Measurements from ENCODE around the gene LRRC10B. TPM values are rescaled to one million over a fixed set of nuclear protein-coding genes. Genes with fewer than 3 reads are reported as not detected.

LRRC10B gene
- total and polyA plus RNA-seq, 2 of the 8 experiments (the other 6 are each of a cell fraction or from before 2014, with no cell fraction given): 0.47 to 0.71 TPM

DNA sequence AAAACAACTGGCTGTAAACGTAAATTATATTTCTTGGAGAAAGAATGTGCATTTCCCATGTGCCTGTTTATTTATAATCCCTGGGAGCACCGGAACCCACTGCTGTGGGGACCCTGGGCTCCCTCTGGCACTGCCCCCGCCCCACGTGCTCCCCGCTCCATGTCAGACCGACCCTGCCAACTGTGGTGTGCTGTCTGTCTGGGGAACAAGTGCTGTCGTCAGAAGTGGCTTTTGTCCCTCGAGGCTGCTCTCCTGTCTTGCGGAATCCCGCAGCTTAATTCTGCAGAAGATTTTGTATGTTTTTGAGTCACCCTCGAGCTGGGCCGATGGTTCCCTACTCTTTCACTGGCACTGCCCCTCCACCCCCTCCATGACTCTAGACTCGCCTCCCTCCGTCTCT lies 2.4 kb downstream of the LRRC10B start:
- no peaks in the 10 kb centered on the region for H3K79me2 ChIP-seq (ENCODE audit: control insufficient read depth in 1 of 2, insufficient read depth in 2 of 2, low read length in 2 of 2)
- H3K4me1 ChIP-seq (replicated peaks in 1 of 4; ENCODE audit: control insufficient read depth in 3 of 4, insufficient read depth in 4 of 4, low read length in 3 of 4): peaks cover 4 to 45% (median 36%) of the 10 kb centered on the region in 4 experiments
- no peak overlapping the region for H4K91ac ChIP-seq (replicated peaks; ENCODE audit: insufficient read length, low read length)
- no peak overlapping the region for H2BK20ac ChIP-seq (ENCODE audit: low read length)
- H2BK120ac ChIP-seq (replicated peaks; ENCODE audit: low read depth, low read length): no peak overlapping the region
- H3K27me3 ChIP-seq (replicated peaks in 1 of 4; ENCODE audit: control insufficient read depth in 3 of 4, extremely low read depth in 1 of 4, insufficient read depth in 3 of 4, low read length in 3 of 4): peaks cover 13 to 39% (median 35%) of the 10 kb centered on the region in 4 experiments
- no peak overlapping the region for H3K18ac ChIP-seq (ENCODE audit: extremely low read depth, low read length)
- 86% methylated on average over 14 of the region's 14 CpGs; no CpG with 5 or more reads in 1 of the 2 experiments for WGBS, 2 experiments (ENCODE audit: extremely low coverage in 1 of 2, insufficient coverage in 1 of 2, insufficient read length in 1 of 2, insufficient replicate concordance in 2 of 2, low coverage in 1 of 2, low lambda C conversion rate in 2 of 2, missing lambda C conversion rate in 1 of 2)
- no peak overlapping the region for H2BK5ac ChIP-seq (ENCODE audit: low read depth, low read length)
- no peak overlapping the region for H3K9ac ChIP-seq (replicated peaks in 1 of 4; ENCODE audit: extremely low read depth in 1 of 4, low read depth in 3 of 4, low read length in 3 of 4)
- FAIRE-seq (no peak), DNase-seq (ENCODE audit: low read depth in 1 of 2, low spot score in 2 of 2) (no peak)
- H3K56ac ChIP-seq (replicated peaks; ENCODE audit: insufficient read length, low read depth, low read length): no peak overlapping the region
- H3K79me1 ChIP-seq (ENCODE audit: low read depth, low read length): no peaks in the 10 kb centered on the region
- no peak overlapping the region for H3K23ac ChIP-seq (ENCODE audit: insufficient read length)
- H3K27ac ChIP-seq (ENCODE audit: low read depth, low read length): no peak overlapping the region
- H2AK5ac ChIP-seq (ENCODE audit: low read depth, low read length): no peak overlapping the region
- H2AFZ ChIP-seq (ENCODE audit: low read length): no peak overlapping the region
- H3K4ac ChIP-seq (replicated peaks; ENCODE audit: insufficient read length, low read depth, low read length): no peak overlapping the region
- H3K4me3 ChIP-seq (ENCODE audit: extremely low read depth in 1 of 4, insufficient read depth in 2 of 4, low read depth in 3 of 4, low read length in 4 of 4): no peak overlapping the region
- no peak overlapping the region for H3K4me2 ChIP-seq (ENCODE audit: insufficient read depth in 1 of 2, low read depth in 2 of 2, low read length in 2 of 2)
- CTCF ChIA-PET (ENCODE audit: partially characterized antibody): interaction anchor here (0.7 to 40.4 kb wide), 10 partner anchors 9 to 227 kb away, joined by 3 to 2106 read pairs (median 6); a partner anchor contains a TSS
- no peaks in the 10 kb centered on the region for H3K36me3 ChIP-seq (ENCODE audit: control insufficient read depth in 2 of 4, insufficient read depth in 4 of 4, low read length in 3 of 4)
- no peak overlapping the region for H2BK15ac ChIP-seq (ENCODE audit: low read length)
- H3K9me3 ChIP-seq (ENCODE audit: insufficient read depth in 2 of 2, low read depth in 1 of 2, low read length in 1 of 2): no peaks in the 10 kb centered on the region
- no peak overlapping the region for H4K8ac ChIP-seq (ENCODE audit: extremely low read depth, insufficient read depth, low read length)
- H2BK12ac ChIP-seq (ENCODE audit: low read depth, low read length): no peak overlapping the region
- no peak overlapping the region for H3K14ac ChIP-seq (ENCODE audit: insufficient read length)
- peaks cover 0 to 1% of the 10 kb centered on the region in 2 experiments for H4K20me1 ChIP-seq (replicated peaks in 1 of 2; ENCODE audit: control insufficient read depth in 1 of 2, insufficient read depth in 2 of 2, low read length in 2 of 2)
- H4K5ac ChIP-seq (ENCODE audit: insufficient read length, low read depth, low read length): no peak overlapping the region
- peaks cover 10% of the 10 kb centered on the region; the same call in 1 of the 2 replicates for H3K23me2 ChIP-seq (ENCODE audit: low read depth, low read length)
- POLR2A ChIA-PET (ENCODE audit: partially characterized antibody): interaction anchor here (0.8 to 2.4 kb wide), 2 partner anchors 10 to 29 kb away, joined by 3 to 7 read pairs; no protein-coding TSS in a partner anchor
- TF ChIP-seq CREB1 (IDR thresholded peaks at IDR 0.05): no peak
